Measurements from ENCODE around the gene DMD.

DMD gene

DNA sequence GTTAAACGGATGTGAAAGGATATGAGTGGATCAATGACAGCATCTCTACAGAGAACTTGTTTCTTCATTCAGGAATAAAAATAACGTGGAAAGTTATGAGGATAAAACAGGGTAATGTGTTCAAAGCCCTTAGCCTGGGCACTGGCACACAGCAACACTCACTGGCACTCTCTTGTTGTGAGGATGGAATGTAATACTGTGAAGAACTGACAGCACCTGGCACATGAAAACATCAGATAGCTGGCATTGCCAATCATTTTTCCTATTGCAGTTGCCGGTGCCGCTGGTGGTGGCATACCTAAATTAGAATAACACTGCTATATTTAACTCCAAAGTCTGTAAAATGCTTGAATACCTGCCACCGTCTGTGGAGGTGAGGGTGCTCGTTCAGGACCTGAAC is 1061.2 kb downstream of the DMD start:
- Histone ChIP-seq H3K9me2 (replicated peaks; ENCODE audit: low read depth, low read length) (no peaks in the 10 kb centered on the region), H3K9me3 (ENCODE audit: insufficient read depth, low read depth, low read length) (no peaks in the 10 kb centered on the region), H3K4me3 (ENCODE audit: low read length, poor library complexity, severe bottlenecking) (no peak overlapping the region), H2AFZ (ENCODE audit: low read length) (no peak overlapping the region), H3K9ac (ENCODE audit: low read depth, low read length, poor library complexity, severe bottlenecking) (no peak overlapping the region), H3K36me3 (ENCODE audit: insufficient read depth, low read length) (no peaks in the 10 kb centered on the region), H3K79me2 (ENCODE audit: insufficient read depth, low read length) (no peaks in the 10 kb centered on the region), H3F3A (ENCODE audit: low read depth) (no peaks in the 10 kb centered on the region), H3K4me1 (ENCODE audit: insufficient read depth, low read length, poor library complexity, severe bottlenecking) (no peaks in the 10 kb centered on the region), H3K4me2 (ENCODE audit: low read depth, low read length, poor library complexity, severe bottlenecking) (no peak overlapping the region), H4K20me1 (ENCODE audit: insufficient read depth, low read length, poor library complexity, severe bottlenecking) (no peaks in the 10 kb centered on the region), H3K27me3 (ENCODE audit: insufficient read depth, low read length, poor library complexity, severe bottlenecking) (no peaks in the 10 kb centered on the region)
- TF ChIP-seq, protein P1, sequence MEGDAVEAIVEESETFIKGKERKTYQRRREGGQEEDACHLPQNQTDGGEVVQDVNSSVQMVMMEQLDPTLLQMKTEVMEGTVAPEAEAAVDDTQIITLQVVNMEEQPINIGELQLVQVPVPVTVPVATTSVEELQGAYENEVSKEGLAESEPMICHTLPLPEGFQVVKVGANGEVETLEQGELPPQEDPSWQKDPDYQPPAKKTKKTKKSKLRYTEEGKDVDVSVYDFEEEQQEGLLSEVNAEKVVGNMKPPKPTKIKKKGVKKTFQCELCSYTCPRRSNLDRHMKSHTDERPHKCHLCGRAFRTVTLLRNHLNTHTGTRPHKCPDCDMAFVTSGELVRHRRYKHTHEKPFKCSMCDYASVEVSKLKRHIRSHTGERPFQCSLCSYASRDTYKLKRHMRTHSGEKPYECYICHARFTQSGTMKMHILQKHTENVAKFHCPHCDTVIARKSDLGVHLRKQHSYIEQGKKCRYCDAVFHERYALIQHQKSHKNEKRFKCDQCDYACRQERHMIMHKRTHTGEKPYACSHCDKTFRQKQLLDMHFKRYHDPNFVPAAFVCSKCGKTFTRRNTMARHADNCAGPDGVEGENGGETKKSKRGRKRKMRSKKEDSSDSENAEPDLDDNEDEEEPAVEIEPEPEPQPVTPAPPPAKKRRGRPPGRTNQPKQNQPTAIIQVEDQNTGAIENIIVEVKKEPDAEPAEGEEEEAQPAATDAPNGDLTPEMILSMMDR (conservative IDR thresholded peaks at IDR 0.05; ENCODE audit: low read length): no peak
- TF ChIP-seq EZH2phosphoT487 (IDR thresholded peaks at IDR 0.05; ENCODE audit: borderline replicate concordance): no peak

DNA sequence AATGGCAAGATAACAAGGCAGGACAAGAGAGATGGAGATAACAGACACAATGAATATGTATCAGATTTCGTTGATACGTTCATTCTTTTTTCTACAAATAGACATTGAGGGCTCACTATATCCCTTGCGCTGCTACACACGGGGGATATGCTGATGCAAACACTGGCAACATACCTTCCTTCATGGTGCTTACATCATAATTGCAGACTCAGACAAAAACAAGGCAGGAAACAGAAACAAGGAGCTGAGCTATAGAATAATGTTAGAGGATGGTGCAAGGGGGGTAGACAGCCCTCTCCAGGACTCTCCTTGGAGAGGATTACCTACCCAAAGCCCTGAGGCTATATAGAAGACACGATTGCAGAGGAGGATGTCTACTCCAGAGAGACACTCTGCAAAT is 1069.5 kb downstream of the DMD start:
- no peaks in the 10 kb centered on the region for H3K27me3 ChIP-seq (ENCODE audit: insufficient read depth, low read length, poor library complexity, severe bottlenecking)
- no peaks in the 10 kb centered on the region for H3K4me1 ChIP-seq (ENCODE audit: insufficient read depth, low read length, poor library complexity, severe bottlenecking)
- no peaks in the 10 kb centered on the region for H4K20me1 ChIP-seq (ENCODE audit: insufficient read depth, low read length, poor library complexity, severe bottlenecking)
- no peak overlapping the region for H3K4me2 ChIP-seq (ENCODE audit: low read depth, low read length, poor library complexity, severe bottlenecking)
- H3K9me3 ChIP-seq (ENCODE audit: insufficient read depth, low read depth, low read length): no peaks in the 10 kb centered on the region
- H2AFZ ChIP-seq (ENCODE audit: low read length): no peak overlapping the region
- no peaks in the 10 kb centered on the region for H3K36me3 ChIP-seq (ENCODE audit: insufficient read depth, low read length)
- H3F3A ChIP-seq (ENCODE audit: low read depth): no peaks in the 10 kb centered on the region
- H3K4me3 ChIP-seq (ENCODE audit: low read length, poor library complexity, severe bottlenecking): no peak overlapping the region
- no peaks in the 10 kb centered on the region for H3K79me2 ChIP-seq (ENCODE audit: insufficient read depth, low read length)
- no peaks in the 10 kb centered on the region for H3K9me2 ChIP-seq (replicated peaks; ENCODE audit: low read depth, low read length)
- no peak for TF ChIP-seq EZH2phosphoT487 (IDR thresholded peaks at IDR 0.05; ENCODE audit: borderline replicate concordance)
- TF ChIP-seq, protein P1 (conservative IDR thresholded peaks at IDR 0.05; ENCODE audit: low read length): no peak
- no peak overlapping the region for H3K9ac ChIP-seq (ENCODE audit: low read depth, low read length, poor library complexity, severe bottlenecking)

DNA sequence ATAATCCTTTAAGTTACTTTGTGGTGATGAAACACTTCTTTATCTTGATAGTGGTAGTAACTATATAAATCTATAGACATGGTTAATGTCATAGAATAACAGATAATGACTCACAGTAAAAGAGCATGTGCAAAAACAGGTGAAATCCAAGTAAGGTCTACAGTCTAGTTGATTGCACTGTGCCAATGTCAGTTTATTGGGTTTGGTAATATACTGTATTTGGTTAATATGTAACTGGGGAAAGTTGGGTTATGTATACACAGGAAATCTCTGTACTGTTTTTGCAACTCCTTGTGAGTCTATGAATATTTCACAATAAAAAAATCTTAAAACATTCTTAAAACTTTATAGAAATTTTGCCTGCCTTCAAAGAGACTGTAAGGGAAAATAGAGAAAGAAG is 1071.9 kb downstream of the DMD start:
- H2AFZ ChIP-seq (ENCODE audit: low read length): no peak overlapping the region
- H3K9me2 ChIP-seq (replicated peaks; ENCODE audit: low read depth, low read length): no peaks in the 10 kb centered on the region
- no peaks in the 10 kb centered on the region for H3K79me2 ChIP-seq (ENCODE audit: insufficient read depth, low read length)
- TF ChIP-seq, protein P1 (conservative IDR thresholded peaks at IDR 0.05; ENCODE audit: low read length): no peak
- TF ChIP-seq EZH2phosphoT487 (IDR thresholded peaks at IDR 0.05; ENCODE audit: borderline replicate concordance): no peak
- no peak overlapping the region for H3K9ac ChIP-seq (ENCODE audit: low read depth, low read length, poor library complexity, severe bottlenecking)
- no peak overlapping the region for H3K4me3 ChIP-seq (ENCODE audit: low read length, poor library complexity, severe bottlenecking)
- H3K4me1 ChIP-seq (ENCODE audit: insufficient read depth, low read length, poor library complexity, severe bottlenecking): no peaks in the 10 kb centered on the region
- no peaks in the 10 kb centered on the region for H4K20me1 ChIP-seq (ENCODE audit: insufficient read depth, low read length, poor library complexity, severe bottlenecking)
- H3F3A ChIP-seq (ENCODE audit: low read depth): no peaks in the 10 kb centered on the region
- no peaks in the 10 kb centered on the region for H3K27me3 ChIP-seq (ENCODE audit: insufficient read depth, low read length, poor library complexity, severe bottlenecking)
- no peaks in the 10 kb centered on the region for H3K9me3 ChIP-seq (ENCODE audit: insufficient read depth, low read depth, low read length)
- H3K36me3 ChIP-seq (ENCODE audit: insufficient read depth, low read length): no peaks in the 10 kb centered on the region
- H3K4me2 ChIP-seq (ENCODE audit: low read depth, low read length, poor library complexity, severe bottlenecking): no peak overlapping the region
